C4-2B (cell line): ENCODE data around the gene DGKD.
"Not testable (repeated sequence)": the region's sequence is repeated elsewhere in the genome, so short reads cannot be mapped to it uniquely, and the experiment has no call there.

Experiments used
- H3K27ac ChIP-seq: fragments of 450-650 bp; 2 replicates; pipeline ENCODE4 v1.5.1; 2017
- CTCF ChIP-seq: fragments of 450-650 bp; conservative IDR thresholded peaks from 2 replicates; pipeline ENCODE4 v1.5.1; 2017; ENCODE audit warnings: mild to moderate bottlenecking
- ZFX ChIP-seq: fragments of 450-650 bp; IDR thresholded peaks from 2 replicates; pipeline ENCODE4 v1.6.1; 2017

Gene DGKD

GRCh38 chr2:233371641-233372040 lies 17.3 kb downstream of the DGKD start:
- no peak overlapping the region for H3K27ac ChIP-seq
- TF ChIP-seq CTCF (no peak), ZFX (no peak)

GRCh38 chr2:233372855-233373254 lies 18.6 kb downstream of the DGKD start:
- H3K27ac ChIP-seq = no peak overlapping the region

GRCh38 chr2:233373316-233373715 lies 19.0 kb downstream of the DGKD start:
- TF ChIP-seq CTCF (no peak), ZFX (no peak)
- no peak overlapping the region for H3K27ac ChIP-seq

More at GRCh38 chr2:233372855-233373254, 18.6 kb downstream of the DGKD start:
- TF ChIP-seq ZFX (no peak), CTCF (no peak)

- not testable (repeated sequence) for H3K27ac ChIP-seq
Measured at GRCh38 chr2:233374776-233375175, 20.5 kb downstream of the DGKD start.

- TF ChIP-seq CTCF (no peak), ZFX (no peak)
- H3K27ac ChIP-seq = no peak overlapping the region
Measured at GRCh38 chr2:233375490-233376314, 21.4 kb downstream of the DGKD start.

GRCh38 chr2:233379034-233379433 lies 24.7 kb downstream of the DGKD start:
- no peak overlapping the region for H3K27ac ChIP-seq
- no peak for TF ChIP-seq ZFX
- no peak for TF ChIP-seq CTCF

- no peak for TF ChIP-seq ZFX
- TF ChIP-seq CTCF = no peak
- no peak overlapping the region for H3K27ac ChIP-seq
Measured at GRCh38 chr2:233379441-233379840, 25.1 kb downstream of the DGKD start.
